Subcutaneous adipose tissue (tissue), 4 donors: ENCODE measurements around the gene SIL1. TPM values are rescaled to one million over a fixed set of nuclear protein-coding genes. Genes with fewer than 3 reads are reported as not detected.

Experiments
- total RNA-seq, 4 donors: library from RNA; depleted of rRNA; stranded (reverse); fragments of >200 nt; gene quantifications; one replicate each; pipeline ENCODE4 v1.1.0, GENCODE V29; 2016
- TF ChIP-seq, protein P1 (sequence below): fragments of 450-650 bp; IDR thresholded peaks from one replicate; pipeline ENCODE4 v1.5.1; 2016; ENCODE audit warnings: low read depth, mild to moderate bottlenecking, control low read depth, antibody characterized with exemption, moderate library complexity

Gene SIL1
- total RNA-seq, 4 donors from 2014 or later, result 29.7 to 52.9 (median 44.8) TPM

DNA sequence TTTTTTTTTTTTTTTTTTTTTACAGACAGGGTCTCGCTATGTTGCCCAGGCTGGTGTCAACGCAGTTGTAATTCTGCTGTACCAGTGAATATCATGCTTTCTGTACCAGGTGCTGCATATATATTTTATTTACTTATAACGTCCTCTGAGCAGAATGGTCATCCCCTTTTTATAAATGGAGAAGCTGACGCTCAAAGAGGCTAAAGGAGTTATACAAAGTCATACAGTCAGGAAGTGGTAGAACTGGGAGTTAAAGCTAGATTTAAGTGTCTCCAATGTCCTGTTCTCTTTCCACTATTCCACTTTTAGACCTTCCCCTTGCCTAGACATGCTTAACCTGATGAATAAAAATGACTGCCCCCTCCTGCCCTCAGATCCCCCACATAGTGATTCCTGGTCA is 1.2 kb upstream of the SIL1 start:
- TF ChIP-seq, protein P1, sequence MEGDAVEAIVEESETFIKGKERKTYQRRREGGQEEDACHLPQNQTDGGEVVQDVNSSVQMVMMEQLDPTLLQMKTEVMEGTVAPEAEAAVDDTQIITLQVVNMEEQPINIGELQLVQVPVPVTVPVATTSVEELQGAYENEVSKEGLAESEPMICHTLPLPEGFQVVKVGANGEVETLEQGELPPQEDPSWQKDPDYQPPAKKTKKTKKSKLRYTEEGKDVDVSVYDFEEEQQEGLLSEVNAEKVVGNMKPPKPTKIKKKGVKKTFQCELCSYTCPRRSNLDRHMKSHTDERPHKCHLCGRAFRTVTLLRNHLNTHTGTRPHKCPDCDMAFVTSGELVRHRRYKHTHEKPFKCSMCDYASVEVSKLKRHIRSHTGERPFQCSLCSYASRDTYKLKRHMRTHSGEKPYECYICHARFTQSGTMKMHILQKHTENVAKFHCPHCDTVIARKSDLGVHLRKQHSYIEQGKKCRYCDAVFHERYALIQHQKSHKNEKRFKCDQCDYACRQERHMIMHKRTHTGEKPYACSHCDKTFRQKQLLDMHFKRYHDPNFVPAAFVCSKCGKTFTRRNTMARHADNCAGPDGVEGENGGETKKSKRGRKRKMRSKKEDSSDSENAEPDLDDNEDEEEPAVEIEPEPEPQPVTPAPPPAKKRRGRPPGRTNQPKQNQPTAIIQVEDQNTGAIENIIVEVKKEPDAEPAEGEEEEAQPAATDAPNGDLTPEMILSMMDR, result no peak

DNA sequence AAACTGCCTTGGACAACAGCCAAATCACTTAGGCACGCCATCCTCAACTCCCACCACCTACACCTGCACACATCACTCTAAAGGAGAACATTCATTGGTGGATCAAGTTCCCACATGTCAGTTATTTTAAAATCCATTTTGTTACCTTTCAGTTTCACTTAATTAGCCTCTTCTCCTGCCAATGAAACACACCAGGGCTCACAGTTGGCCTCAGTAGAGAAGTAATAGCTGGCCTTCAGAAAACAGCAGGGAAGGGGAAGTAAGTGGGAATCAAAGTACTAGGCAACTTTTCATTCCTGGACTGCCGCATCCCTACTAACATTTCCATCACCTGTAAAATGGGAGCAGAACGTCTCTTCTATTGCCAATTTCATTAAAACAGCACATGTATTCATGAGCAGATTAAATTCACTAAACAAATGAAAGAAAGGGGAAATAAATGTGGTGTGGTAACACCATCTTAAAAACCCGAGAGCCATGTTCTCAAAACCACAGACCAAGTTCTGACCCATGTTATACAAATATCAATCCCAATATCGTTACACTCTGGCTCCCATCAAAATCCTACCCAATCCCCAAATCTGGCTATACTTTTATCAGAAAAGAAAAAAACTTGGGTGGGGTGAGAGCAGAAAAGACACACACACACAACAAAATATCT is 1.7 kb downstream of the SIL1 start:
- TF ChIP-seq, protein P1, result no peak

DNA sequence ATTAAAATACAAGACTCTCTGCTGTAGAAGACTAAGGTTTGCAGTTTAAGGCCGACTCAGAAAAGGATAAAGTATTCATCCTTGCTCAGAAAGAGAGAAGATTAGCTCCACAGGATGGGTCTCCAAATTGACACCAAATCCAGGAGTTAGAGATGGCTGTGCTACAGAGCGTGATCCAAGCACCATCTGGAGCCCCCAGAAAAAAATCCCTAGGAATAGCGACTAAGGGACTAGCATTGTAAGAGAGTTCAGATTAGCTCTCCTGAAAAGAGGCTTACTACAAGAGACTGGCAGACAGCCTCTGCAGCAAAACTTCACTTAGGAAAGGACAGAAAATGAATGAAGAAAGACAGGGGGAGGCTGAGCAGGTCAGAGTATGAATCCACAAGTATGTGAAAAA is 3.7 kb downstream of the SIL1 start:
- TF ChIP-seq, protein P1, result no peak

DNA sequence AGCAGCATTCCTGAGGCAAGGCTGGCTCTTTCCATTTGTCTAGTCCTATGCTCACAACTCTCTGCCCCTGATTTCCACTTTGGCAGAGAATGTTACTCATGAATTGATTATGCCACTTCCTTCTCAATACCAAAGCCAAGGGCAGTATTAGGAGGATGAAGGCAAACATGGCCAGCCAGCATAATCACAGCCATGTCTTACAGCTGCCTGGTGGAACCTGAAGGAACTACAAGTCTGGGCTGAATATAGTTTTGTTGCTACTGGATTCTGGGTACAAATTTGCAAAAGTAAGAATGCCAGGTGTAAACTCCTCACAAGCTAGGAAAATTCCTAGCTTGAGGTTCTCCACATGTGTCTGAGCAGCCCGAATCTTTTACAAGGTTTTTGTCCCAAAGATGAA is 4.2 kb downstream of the SIL1 start:
- TF ChIP-seq, protein P1, result no peak

DNA sequence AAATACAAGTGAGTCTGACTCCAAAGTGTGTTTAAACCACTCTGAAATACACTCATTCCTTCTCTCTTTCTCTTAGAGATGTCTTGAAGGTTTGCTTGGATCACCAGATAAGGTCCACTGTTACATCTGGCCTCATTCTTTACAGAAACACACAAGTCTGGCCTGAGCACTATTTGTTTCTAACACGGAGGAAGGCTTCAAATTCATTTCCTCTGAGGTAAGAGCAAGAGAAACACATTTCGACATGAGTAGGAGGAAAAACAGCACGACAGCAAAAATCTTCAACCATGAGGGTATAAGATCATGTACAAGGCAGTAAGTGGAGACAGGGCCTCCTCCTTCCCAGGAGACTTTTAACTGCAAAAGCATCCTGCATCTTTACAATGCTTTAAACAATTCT is 8.0 kb downstream of the SIL1 start:
- TF ChIP-seq, protein P1, result no peak

DNA sequence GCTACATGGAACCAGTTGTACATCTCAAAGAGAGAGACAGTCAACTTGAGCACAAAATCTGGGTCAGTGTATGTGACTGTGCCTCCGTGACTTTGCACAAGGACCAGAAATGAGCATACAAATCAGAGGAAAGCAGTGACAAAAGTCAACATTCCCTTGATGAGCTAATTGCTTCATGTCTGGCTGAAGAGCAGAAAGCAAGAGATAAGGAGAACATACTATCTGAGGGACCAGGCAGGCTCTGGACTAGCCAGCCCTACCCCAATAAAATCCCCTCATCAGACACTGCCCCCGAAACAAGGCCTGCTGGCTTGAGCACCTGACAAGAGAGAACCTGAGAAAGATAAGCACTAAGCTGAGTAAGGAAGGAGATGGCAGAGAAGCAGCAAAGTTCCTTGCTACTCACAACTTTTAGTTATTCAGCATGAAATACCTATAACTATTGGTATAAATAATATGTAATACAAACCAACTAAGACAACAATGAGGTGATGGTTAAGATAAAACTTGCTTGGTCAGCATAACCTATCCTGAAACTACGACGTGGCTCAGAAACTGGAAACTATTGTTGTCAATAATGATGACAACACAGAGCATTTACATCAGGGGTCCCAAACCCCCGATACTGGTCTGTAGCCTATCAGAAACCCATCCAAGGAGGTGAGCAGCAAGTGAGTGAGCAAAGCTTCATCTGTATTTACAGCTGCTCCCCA is 9.5 kb downstream of the SIL1 start:
- TF ChIP-seq, protein P1, result no peak

DNA sequence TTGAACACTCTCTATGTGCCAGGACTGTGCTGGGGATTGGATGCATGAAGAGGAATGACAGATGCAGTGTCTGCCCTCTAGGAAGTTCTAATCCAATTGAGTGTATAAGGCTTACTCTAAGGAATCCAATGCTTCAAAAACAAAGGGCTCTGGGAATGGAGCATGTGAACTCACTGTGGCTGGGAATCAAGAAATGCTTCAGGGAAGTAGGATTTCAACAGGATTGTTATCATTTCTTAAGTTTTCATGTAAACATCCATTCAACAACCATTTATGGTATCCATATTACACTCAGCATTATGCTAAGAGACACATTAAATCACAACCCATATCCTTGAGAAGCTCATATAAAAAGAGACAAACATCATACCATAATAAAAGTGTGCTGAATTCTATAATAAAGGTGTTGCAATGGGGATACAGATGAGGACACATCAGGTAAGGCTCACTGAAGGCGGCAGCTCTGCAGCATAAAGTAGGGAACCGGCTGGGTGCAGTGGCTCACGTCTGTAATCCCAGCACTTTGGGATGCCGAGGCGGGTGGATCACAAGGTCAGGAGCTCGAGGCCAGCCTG is 11.3 kb downstream of the SIL1 start:
- TF ChIP-seq, protein P1, result no peak
